ENCODE results near the gene WNT2.

- TF ChIP-seq CTCF (IDR thresholded peaks at IDR 0.05) (no peak), EZH2 (IDR thresholded peaks at IDR 0.05; ENCODE audit: borderline replicate concordance, insufficient read depth, low read depth, low read length, poor library complexity, severe bottlenecking) (no peak)
Observed at GRCh38 chr7:117237646-117238045, 85.2 kb downstream of the WNT2 start.
